Left forelimb (tissue), 1 donor: ENCODE data around the gene DCLRE1B.
"Not testable (repeated sequence)": the region's sequence is repeated elsewhere in the genome, so short reads cannot be mapped to it uniquely, and the experiment has no call there.

Source experiments
- DNase-seq: peaks from one replicate; pipeline ENCODE4 v3.0.0-alpha.2; 2018; ENCODE audit warnings: low spot score

The DCLRE1B gene

DNA sequence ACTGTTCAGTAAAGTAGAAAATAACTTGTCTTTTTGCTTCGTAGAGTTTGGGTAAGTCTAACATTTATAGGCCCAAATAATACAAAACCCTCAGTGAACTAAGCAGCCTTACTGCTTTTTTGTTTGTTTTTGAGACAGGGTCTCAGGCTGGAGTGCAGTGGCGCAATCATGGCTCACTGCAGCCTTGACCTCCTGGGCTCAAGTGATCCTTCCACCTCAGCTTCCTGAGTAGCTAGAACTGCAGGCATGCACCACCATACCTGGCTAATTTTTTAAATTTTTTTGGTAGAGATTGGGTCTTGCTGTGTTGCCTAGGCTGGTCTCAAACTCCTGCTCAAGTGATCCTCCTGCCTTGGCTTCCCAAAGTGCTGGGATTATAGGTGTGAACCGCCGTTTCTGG is 43.0 kb downstream of the DCLRE1B start:
- not testable (repeated sequence) for DNase-seq

DNA sequence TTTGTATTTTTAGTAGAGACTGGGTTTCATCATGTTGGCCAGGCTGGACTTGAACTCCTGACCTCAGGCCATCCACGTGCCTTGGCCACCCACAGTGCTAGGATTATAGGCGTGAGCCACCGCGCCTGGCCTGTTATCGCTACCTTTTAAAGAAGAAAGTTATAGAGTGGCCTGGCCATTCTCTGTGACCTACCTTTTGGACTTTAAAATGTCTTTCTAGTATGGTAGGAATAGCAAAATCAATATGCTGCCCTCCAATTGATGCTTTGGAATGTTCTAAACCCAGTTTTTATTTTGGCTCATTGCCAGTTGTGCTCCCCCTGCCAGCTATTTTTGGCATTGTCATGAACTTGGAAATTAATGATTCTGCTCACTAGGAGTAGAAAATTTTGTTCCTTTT is 43.9 kb downstream of the DCLRE1B start:
- DNase-seq: no peak

DNA sequence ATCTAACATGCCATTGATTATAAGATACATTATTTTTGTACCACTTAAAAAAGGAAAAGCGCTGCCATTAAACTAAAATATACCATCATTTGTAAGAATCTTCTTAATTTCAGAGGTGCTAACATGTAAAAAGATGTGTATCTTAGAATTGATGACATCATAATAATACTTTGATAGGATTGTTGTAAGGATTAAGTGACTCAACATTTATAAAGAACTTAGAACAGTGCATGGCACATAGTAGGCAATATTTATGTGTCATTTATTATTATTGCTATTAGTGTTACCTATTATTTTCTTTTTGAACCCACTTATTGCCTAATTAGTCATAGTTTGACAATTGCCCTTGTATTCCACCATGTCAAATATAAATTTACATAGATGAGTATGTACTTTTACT is 45.8 kb downstream of the DCLRE1B start:
- DNase-seq: no peak

DNA sequence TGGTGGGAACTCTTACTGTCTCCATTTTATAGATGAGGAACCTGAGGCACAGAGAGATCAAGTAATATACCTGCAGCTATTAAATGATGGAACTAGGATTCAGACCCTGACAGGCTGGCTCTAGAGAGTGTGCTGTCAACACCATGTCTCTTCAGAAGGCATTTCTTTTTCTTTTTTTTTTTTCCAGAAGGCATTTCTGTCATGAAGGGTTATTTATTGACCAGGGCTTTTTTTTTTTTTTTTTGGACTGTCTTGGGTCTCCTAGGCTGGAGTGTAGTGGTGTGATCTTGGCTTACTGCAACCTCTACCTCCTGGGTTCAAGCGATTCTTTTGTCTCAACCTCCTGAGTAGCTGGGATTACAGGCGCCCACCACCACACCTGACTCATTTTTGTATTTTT is 46.6 kb downstream of the DCLRE1B start:
- no peak for DNase-seq

DNA sequence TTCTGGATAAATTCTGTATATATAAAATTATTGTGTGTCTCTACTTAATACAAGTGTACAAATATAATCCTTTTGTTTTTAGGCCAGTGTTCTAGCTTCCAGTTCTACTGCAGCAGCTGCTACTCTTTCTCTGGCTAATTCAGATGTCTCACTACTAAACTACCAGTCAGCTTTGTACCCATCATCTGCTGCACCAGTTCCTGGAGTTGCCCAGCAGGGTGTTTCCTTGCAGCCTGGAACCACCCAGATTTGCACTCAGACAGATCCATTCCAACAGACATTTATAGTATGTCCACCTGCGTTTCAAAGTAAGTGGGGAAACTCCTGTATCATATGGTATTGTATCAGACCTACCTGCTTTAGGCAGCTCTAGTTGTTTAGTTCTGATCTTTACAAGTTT is 52.9 kb downstream of the DCLRE1B start:
- no peak for DNase-seq

DNA sequence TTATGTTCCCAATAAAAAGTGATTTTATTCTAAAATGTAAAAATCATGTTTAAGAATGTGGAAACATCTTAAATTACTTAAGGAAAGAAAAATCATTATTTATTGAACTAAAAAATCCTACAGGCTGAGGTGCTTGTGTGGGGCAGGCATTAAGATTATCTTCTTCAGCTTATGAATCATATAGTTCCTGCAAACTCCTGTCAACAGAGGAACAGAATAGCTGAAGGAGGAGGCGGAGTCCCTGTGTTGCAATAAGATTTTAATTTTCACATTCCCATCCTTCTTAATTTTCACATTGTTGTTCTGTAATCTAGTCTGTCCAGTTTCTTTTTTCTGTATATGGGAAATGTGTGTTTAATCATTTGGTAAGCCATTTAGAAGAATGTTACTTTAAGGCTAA is 53.6 kb downstream of the DCLRE1B start:
- no peak for DNase-seq

DNA sequence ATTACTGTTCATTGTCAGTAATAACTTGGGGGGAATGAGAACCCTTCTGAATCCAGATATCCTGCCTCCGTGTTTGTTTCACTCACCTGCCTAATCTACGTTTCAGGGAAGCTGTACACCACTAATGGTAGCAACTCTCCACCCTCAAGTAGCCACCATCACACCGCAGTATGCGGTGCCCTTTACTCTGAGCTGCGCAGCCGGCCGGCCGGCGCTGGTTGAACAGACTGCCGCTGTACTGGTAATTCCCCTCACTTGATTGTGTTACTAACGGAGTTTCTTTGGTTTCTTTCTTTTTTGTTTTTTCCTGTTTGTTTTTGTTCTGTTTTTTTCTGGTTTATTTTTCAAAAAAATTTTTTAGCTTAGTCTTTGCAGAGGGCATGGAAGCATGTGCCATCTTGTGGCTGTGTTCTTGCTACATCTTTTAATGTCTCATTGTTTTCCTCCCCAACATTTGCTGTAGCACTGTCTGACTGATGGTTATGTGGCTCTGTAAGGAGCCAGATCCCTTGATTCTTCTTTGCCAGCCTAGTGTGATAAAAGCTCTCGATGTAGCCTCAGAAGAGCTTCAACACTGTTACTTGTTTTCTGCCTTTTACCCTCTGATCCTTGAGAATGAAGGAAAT is 58.3 kb downstream of the DCLRE1B start:
- DNase-seq: no peak
